Activated CD8-positive, alpha-beta memory T cell treated with anti-CD3 and anti-CD28 coated beads, Interleukin-2, amount 50 U/mL, for 4 hours (primary cell): ENCODE data around the gene RIOX2.

ENCODE experiments used
- DNase-seq: peaks from one replicate; pipeline ENCODE4 v3.0.0-alpha.2; 2020

The RIOX2 gene

GRCh38 chr3:97901313-97902248, 70.7 kb downstream of the RIOX2 start:
- DNase-seq = no peak

- no peak for DNase-seq
These were observed 72.9 kb downstream of the RIOX2 start for GRCh38 chr3:97899331-97899730.

DNA sequence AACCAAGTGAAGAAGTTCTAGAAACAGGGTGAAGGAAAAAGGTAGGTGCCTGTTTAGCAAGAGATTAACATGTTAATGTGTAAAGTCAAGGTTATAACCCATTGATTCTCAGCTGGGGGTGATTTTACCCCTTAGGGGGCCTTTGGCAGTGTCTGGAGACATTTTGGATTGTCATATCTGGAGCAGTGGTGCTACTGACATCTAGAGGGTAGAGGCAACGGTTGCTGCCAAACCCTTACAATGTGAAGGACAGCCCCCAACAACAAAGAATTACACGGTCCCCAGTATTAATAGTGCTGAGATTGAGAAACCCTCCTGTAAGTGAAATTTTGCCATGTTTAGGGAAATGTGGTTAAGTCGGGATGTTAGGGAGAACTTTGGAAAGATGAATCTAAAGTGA, 75.7 kb downstream of the RIOX2 start:
- no peak for DNase-seq

DNA sequence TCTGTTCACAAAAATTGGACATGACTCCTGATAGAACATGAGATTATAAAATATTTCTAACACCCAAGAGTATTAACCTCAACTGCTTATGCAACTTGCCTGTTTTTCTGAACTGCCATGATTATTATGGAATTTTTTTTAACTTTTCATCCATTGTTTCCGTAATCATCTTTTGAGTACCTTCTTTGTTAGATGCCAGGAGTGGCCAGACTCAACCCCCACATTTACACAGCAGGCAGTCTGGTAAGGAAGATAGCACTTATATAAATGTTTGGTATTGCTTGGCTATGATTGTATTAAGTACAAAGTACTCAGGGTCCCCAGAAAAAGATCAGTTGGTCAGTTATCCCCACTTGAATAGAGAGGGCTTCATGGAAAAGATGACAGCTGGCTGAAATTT, 76.1 kb downstream of the RIOX2 start:
- DNase-seq = no peak

GRCh38 chr3:97895216-97895615, 77.0 kb downstream of the RIOX2 start:
- DNase-seq = no peak

DNA sequence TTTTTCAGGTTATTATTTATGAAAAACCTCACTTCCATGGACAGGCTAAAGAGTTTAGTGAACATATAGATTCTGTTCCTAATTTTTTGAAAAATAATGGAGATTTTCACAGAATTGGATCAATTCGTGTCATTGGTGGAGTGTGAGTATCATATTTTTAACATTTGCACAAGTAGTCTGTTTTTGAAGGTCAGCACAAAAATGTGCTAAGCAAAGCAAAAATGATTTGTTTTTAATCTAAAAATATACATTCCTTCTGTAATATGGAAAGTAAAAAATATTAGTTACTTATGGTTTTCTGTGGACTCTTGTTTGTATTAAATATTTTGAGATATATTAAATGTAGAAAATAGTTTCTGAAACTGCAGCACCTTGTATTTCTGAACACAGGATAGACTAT, 79.4 kb downstream of the RIOX2 start:
- DNase-seq = no peak
